K562 (cell line): Measurements from ENCODE around the gene PRRT2. TPM values are rescaled to one million over a fixed set of nuclear protein-coding genes. Genes with fewer than 3 reads are reported as not detected.

Experiments used
- CBFB ChIP-seq: sonication (generic); formaldehyde crosslinking; IDR thresholded peaks from 2 replicates; pipeline ENCODE4 v1.4.0; 2020; ENCODE audit warnings: mild to moderate bottlenecking, missing genetic modification reagents
- CHAMP1 ChIP-seq: fragments of 450-650 bp; IDR thresholded peaks from 2 replicates; pipeline ENCODE4 v1.6.1; 2016; ENCODE audit warnings: mild to moderate bottlenecking
- ID3 ChIP-seq, 2 experiments: fragments of 250-450 bp in 1 of 2; fragments of 450-650 bp in 1 of 2; sonication (Bioruptor Pico) in 1 of 2; IDR thresholded peaks; 2 replicates each; pipeline versions ENCODE4 v1.6.1 to v1.8.0; 2016 to 2021; ENCODE audit warnings: mild to moderate bottlenecking in 2 of 2, moderate library complexity in 2 of 2, missing compliant biosample characterization in 1 of 2, missing genetic modification characterization in 1 of 2
- RFX1 ChIP-seq: fragments of 450-650 bp; IDR thresholded peaks from 2 replicates; pipeline ENCODE4 v1.6.1; 2016; ENCODE audit warnings: mild to moderate bottlenecking, moderate library complexity
- RREB1 ChIP-seq: fragments of 250-450 bp; sonication (Bioruptor Pico); IDR thresholded peaks from 2 replicates; pipeline ENCODE4 v1.4.0; 2020
- SOX6 ChIP-seq: fragments of 450-650 bp; IDR thresholded peaks from 2 replicates; pipeline ENCODE4 v1.6.1; 2014; ENCODE audit warnings: mild to moderate bottlenecking
- ZMIZ1 ChIP-seq, 2 experiments: fragments of 150-350 bp in 1 of 2; IDR thresholded peaks; 2 replicates each; pipeline ENCODE4 v1.6.1; 2012 to 2016; ENCODE audit warnings: low read depth in 2 of 2, low read length in 2 of 2, mild to moderate bottlenecking in 1 of 2, moderate library complexity in 1 of 2
- ZNF232 ChIP-seq: sonication (generic); formaldehyde crosslinking; IDR thresholded peaks from 2 replicates; pipeline ENCODE4 v1.8.0; 2022; ENCODE audit warnings: mild to moderate bottlenecking, missing genetic modification reagents
- ZNF316 ChIP-seq: fragments of 450-650 bp; IDR thresholded peaks from 2 replicates; pipeline ENCODE4 v1.6.1; 2016
- ZNF518B ChIP-seq: fragments of 250-450 bp; sonication (Bioruptor Pico); IDR thresholded peaks from 2 replicates; pipeline ENCODE4 v1.5.0; 2021; ENCODE audit warnings: mild to moderate bottlenecking, moderate library complexity
- polyA plus RNA-seq, 8 experiments: library from polyadenylated mRNA; depleted of rRNA in 4 of 8; stranded (reverse) in 5 of 8; unstranded in 3 of 8; fragments of >200 nt; fragmentation: Nextera tagmentation in 2 of 8; fragmentation: Illumina TruSeq in 1 of 8; extraction: Ambion mirVana in 2 of 8; extraction: Trizol in 1 of 8; gene quantifications; 2 replicates each; pipeline versions ENCODE4 v1.2.1 to v1.2.3, GENCODE V29; 2011 to 2014; ENCODE audit warnings: inconsistent platforms in 1 of 8, missing spikeins in 1 of 8
- total RNA-seq, 7 experiments: library from RNA; depleted of rRNA in 6 of 7; stranded (reverse); fragments of >200 nt in 6 of 7; fragmentation: Illumina TruSeq in 2 of 7; extraction: Trizol in 2 of 7; gene quantifications; 2 replicates each; pipeline versions ENCODE4 v1.2.1 to v1.2.3, GENCODE V29; 2011 to 2021; ENCODE audit warnings: low replicate concordance in 1 of 7

PRRT2 gene
- total and polyA plus RNA-seq, 9 of the 15 experiments (the other 6 are each of a cell fraction or from before 2014, with no cell fraction given): 0.11 to 1.0 (median 0.42) TPM; not detected in 2

GRCh38 chr16:29854520-29855100 is 42.6 kb downstream of the PRRT2 start (continued):
- TF ChIP-seq ZNF518B (CRISPR knock-in tag) (no peak), ZNF316 (no peak), ZNF232 (no peak), SOX6 (no peak), ZMIZ1 (IDR thresholded peaks at IDR 0.05; ENCODE audit: low read depth in 2 of 2, low read length in 2 of 2) (no peak), CBFB (CRISPR knock-in tag) (no peak), RREB1 (CRISPR knock-in tag) (no peak), RFX1 (no peak), CHAMP1 (no peak), ID3 (CRISPR knock-in tag; IDR thresholded peaks at IDR 0.05) (no peak), ID3 (tag; IDR thresholded peaks at IDR 0.05) (no peak)
